DMS153 (cell line): ENCODE data around the gene STYXL1.

ENCODE experiments used
- DNase-seq: peaks from one replicate; lab custom pipeline; 2025; lab: John Stamatoyannopoulos, UW

STYXL1 gene

DNA sequence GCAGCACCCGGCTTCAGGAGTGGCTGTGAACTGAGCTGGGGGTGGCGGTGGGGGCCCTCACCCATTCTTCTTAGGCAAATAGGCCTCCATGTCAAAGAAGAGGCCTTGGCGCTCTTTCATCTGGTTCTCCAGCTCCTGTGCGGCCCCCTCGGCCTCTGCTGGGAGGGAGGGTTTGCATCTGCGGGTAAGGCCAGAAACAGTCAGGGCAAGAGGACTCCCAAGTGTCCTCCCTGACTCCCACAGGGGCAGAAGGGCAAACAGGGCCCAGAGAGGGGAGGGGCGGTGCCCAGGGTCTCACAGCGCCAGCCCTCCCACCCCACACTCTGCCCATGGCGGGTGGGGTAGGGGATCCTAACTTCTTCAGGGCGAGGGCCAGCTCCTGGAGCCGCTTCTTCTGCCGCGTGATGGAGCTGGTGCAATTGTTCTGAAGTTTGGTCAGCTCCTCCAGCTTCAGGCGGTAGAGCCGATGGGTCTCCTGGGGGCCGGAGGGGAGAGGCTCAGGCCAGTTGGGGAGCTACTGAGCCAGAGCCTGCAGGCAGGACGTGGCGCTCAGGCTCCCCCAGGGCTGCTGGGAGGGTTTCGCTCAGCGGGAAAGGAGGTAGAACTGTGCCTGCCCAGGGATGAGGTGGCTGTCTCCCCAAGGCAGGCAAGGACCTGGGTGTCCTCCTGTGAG is 55.6 kb downstream of the STYXL1 start:
- no peak for DNase-seq

- no peak for DNase-seq
Measured at GRCh38 chr7:75991531-75992082, 56.2 kb downstream of the STYXL1 start.

GRCh38 chr7:75989500-75990388 is 58.1 kb downstream of the STYXL1 start:
- no peak for DNase-seq

- DNase-seq = no peak
Measured at GRCh38 chr7:75988568-75989499, 59.0 kb downstream of the STYXL1 start.

- DNase-seq = no peak
Measured at GRCh38 chr7:75987805-75988567, 59.8 kb downstream of the STYXL1 start.

DNA sequence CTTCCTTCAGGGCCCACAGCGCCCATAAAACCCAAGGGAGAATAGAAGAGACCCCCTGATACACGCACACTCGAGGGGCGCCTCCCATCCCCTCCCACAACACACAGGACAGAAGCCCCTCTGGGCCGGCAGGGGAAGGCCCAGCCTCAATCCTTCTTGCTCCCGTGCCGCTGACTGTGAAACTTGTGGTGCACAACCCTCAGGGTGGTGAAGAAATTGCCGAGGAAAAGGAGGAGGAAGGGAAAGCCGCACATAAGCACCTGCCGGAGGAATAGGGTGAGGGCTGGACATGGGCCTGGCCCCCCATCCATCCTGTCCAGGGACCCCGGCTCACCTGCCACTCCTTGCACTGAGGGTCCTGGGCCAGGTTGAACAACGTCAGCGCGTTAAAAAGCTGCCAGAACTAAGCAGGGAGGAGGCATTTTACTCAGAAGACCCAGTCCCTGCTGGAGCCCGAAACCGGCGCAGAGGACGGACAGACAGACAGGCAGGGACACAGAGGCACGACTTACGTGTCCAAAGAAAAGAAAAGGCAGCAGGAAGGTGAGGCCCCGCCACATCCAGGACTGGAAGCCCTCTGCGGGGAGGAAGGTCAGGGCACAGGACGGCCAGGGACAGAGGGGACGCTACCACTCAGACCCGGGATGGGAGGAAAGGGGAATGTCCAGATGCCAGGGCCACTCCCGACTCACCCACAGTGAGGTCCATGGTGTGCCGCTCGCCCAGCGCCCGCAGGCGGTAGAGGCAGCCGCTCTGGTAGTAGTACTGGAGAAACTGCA is 60.6 kb downstream of the STYXL1 start:
- DNase-seq = no peak

DNA sequence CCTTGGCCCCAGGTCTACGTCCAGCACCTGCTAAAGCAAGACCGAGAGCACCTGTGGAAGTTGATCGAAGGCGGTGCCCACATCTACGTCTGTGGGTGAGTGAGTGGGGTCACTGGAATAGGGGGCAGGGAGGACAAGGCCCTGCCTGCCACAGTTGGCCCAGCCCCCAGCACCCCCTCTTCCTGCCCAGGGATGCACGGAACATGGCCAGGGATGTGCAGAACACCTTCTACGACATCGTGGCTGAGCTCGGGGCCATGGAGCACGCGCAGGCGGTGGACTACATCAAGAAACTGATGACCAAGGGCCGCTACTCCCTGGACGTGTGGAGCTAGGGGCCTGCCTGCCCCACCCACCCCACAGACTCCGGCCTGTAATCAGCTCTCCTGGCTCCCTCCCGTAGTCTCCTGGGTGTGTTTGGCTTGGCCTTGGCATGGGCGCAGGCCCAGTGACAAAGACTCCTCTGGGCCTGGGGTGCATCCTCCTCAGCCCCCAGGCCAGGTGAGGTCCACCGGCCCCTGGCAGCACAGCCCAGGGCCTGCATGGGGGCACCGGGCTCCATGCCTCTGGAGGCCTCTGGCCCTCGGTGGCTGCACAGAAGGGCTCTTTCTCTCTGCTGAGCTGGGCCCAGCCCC is 61.5 kb downstream of the STYXL1 start:
- DNase-seq = no peak

- DNase-seq = no peak
Measured at GRCh38 chr7:75985518-75986146, 62.2 kb downstream of the STYXL1 start.

- no peak for DNase-seq
Measured at GRCh38 chr7:75985009-75985517, 62.7 kb downstream of the STYXL1 start.

- no peak for DNase-seq
Measured at GRCh38 chr7:75984130-75985008, 63.4 kb downstream of the STYXL1 start.

DNA sequence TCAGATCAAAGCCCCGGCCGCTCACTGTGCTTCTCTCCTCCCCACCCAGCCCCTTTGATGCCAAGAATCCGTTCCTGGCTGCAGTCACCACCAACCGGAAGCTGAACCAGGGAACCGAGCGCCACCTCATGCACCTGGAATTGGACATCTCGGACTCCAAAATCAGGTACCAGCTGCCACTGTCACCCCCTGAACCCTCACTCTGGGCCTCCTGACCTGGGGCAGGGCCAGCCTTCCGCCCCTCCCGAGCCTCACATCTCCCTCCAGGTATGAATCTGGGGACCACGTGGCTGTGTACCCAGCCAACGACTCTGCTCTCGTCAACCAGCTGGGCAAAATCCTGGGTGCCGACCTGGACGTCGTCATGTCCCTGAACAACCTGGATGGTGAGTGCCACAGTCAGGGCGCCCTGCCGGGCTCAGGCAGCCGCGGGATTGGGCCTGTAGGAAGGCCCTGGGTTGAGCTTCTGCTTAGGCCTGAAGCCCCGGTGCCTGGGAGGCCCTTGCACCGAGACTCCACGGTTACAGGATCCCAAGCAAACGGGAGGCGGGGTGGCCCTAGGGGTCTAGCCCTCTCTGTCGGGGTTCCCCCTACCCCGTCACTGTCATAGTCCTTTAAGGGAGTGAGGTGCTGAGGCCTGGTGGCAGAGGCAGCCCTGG is 64.2 kb downstream of the STYXL1 start:
- no peak for DNase-seq

GRCh38 chr7:75982306-75983064 is 65.3 kb downstream of the STYXL1 start:
- no peak for DNase-seq

DNA sequence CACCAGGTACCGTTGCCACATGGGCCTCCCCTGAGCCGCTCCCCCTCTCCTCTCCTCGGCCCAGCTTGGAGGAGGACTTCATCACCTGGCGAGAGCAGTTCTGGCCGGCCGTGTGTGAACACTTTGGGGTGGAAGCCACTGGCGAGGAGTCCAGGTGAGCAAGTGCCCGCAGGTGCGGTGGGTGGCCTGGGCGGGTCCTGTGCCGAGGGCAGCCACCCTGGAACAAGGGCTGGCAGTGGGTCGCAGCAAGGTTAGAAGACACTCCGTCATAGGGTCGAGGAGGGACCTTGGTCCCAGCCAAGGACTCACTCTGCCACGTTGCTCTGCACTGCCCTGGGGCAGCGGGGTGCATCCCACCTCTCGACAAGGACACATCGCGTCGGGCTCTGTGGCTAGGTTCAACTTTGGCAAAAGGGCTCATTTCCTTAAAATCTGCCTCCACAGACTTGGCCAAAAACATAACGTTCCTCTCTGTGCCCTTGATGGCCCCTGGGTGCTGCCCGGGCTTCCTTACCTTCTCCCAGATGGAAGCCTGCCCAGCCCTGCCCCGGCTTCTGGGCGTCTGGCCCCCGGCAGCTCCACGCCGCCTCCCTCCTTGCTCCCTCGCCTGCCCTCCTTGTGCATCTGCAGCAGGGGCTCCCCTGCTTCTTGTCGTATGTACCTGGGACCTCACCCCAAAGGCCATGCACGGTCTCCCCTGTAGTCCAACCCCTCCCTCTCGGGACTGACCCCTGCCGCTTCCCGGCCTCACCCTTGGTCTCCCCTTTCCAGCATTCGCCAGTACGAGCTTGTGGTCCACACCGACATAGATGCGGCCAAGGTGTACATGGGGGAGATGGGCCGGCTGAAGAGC is 66.1 kb downstream of the STYXL1 start:
- DNase-seq = no peak

GRCh38 chr7:75981203-75981452 is 66.7 kb downstream of the STYXL1 start:
- DNase-seq = no peak

DNA sequence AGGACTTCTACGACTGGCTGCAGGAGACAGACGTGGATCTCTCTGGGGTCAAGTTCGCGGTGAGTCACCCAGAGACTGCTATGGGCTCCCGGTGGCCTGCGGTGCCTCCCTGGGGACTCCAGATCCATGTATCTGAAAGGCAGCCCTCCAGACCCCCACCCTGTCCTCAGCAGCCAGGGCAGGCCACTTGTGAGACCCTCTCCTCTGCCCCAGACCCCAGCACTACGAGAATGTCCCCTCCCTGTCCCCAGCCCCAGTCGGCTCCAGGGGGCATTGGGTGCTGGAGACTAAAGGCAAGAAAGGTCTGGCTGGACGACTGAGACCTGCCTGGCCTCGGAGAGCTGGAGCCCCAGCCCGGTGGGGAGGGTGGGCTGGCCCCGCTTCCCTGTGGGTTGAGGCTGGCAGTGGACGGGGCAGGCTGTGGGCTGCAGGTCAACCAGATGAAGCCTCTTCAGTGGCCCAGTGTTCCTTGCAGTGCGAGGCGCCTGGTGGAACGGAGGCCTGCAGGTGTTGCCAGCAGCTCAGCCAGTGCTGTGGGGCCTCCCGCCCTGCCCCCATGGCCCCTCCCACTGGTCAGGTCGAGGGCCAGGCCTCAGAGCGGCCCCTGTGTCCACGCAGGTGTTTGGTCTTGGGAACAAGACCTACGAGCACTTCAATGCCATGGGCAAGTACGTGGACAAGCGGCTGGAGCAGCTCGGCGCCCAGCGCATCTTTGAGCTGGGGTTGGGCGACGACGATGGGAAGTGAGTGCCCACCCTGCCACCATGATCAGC is 67.2 kb downstream of the STYXL1 start:
- DNase-seq = no peak
